ENCODE measurements around the gene ZNF710. TPM values are rescaled to one million over a fixed set of nuclear protein-coding genes. Genes with fewer than 3 reads are reported as not detected.

The ZNF710 gene
- polyA plus RNA-seq, 1 donor, result 19.2 TPM

DNA sequence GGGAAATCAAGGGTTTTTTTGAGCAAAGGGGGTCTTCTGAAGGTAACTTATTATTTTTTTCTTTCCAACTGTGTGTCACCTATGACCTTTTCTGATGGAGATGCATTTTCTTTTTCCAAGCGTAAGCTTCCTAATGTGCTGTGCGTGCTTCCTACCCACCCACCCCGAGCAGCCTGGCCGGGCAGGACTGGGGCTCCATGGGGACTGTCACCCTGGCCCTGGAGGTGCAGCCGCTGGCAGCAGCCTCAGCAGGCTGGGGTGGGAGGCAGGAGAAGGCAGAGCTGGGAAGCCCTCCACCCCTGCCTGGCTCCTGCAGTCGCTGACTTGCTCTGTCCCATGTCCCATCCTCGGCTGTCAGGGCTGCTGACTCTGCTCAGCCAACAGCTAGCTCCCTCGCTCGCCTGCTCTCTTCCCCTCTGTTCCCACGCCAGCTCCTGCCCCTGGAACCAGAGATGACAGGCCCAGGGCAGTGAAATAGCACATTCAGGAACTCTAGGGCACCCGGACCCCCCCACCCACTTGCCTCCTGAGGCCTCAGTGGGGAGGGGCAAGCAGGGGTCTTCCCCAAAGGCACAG lies 79.8 kb downstream of the ZNF710 start:
- no peak for DNase-seq (ENCODE audit: low read depth)

GRCh38 chr15:90082140-90082715 lies 81.1 kb downstream of the ZNF710 start:
- DNase-seq (ENCODE audit: low read depth), result no peak

GRCh38 chr15:90083419-90083818 lies 82.3 kb downstream of the ZNF710 start:
- no peak for DNase-seq (ENCODE audit: low read depth)

DNA sequence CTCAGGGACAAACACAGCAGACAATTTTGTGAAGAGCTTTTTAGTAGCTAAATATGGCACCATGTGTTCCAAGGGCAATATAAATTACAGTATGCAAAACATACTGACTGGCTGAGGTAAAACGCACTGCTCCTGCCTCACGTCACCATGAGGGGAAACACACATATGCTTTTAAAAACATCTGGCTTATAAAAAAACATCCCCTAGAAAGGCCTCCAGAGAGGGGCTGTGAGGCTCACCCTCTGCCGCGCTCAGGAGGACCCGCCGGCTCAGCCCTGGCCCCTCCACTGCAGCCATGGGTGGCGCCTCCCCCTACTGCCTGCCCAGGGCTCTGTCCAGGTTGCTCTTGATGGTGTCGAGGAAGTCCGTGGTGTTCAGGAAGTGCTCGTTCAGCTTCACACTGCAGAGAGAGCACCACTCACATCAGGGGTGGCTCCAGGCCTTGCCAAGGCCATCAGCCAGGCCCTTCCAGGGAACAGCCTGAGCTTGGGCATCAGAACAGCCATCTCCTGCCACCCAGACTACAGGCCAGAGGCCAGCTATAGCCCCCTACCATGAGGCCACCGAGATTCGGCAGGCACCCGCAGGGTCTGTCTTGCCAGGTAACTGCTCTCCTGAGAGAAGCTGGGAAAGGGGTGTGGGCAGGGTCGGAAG lies 83.0 kb downstream of the ZNF710 start:
- no peak for DNase-seq (ENCODE audit: low read depth)

DNA sequence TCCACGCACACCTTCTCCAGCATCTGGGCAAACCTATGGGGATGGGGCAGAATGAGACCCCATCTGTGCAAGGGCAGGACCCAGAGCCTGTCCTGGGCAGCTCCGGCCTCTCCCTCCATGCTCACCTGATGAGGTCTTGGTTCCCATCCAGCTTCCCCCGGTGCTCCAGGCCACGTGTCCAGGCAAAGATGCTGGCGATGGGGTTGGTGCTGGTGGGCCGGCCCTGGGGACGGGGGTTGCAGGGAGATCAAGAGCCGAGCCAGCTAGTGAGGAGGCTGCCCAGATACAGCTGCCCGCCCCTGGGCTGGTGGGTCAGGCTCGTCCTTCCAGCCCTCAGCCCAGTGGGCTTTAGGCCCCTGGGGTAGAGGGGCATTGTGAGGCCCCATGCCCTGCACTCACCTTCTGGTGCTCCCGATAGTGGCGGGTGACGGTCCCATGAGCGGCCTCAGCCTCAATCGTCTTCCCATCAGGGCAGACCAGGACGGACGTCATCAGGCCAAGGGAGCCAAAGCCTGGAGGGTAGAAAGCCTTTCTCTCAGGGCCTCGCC lies 83.8 kb downstream of the ZNF710 start:
- DNase-seq (ENCODE audit: low read depth), result no peak

GRCh38 chr15:90085565-90085964 lies 84.4 kb downstream of the ZNF710 start:
- no peak for DNase-seq (ENCODE audit: low read depth)

GRCh38 chr15:90086868-90087268 lies 85.7 kb downstream of the ZNF710 start:
- no peak for DNase-seq (ENCODE audit: low read depth)

DNA sequence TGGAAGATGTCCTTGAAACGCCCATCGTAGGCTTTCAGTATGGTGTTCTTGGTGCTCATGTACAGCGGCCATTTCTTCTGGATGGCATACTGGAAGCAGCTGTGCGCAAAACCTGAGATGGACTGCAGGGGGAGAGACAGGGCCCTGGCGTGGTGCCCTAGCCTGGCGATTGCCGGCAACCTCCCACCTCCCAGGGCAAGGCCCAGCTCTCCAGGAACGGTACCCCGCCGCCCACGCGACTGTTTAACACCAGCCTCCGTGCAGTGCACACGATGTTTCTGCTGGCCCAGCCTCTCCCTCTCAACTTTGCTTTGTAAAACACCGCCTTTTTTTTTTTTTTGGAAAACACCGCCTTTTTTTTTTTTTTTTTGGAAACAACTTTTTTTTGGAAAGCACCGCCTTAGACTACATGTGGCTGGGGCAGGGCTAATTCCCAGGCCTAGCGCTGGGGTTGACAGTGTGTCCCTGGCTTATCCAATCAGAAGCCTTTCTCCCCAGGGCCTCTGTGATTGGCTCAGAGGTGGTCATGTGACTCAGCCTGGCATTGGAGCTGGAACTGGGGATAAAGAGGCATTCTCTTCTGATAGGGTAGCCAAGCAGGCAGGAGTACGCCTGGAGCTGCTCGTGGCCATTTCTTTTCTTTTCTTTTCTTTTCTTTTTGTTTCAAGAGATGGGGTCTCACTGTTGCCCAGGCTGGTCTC lies 86.5 kb downstream of the ZNF710 start:
- DNase-seq (ENCODE audit: low read depth), result no peak

DNA sequence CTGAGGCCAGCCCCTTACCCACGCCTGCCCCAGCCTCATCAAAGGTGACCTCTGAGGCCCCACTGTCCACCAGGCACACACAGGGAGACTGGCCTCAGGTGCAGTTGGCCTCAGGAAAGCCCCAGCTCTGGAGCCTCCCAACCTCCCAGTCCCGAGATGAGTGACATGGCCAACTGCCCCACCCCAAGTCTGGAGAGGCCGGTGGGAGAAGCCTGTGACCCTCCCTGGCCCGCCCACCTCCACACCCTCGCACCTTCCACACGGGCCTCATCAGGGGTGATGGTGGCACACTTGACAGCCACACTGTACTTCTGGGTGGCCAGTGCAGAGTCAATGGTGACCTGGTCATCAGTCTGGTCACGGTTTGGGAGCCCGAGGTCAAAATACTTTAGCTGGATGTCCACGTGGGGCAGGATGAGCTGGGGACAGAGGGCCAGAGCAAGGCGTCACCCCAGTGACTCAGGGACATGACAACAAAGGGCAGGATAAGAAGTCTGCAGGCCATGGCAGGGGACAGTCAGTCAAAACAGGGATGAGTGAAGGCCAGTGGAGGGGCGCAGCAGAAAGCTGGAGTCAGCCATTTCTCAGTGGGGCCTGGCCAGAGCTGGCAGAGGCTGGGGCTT lies 89.2 kb downstream of the ZNF710 start:
- no peak for DNase-seq (ENCODE audit: low read depth)

- DNase-seq (ENCODE audit: low read depth), result no peak
These were observed 90.2 kb downstream of the ZNF710 start for GRCh38 chr15:90091156-90091931.

DNA sequence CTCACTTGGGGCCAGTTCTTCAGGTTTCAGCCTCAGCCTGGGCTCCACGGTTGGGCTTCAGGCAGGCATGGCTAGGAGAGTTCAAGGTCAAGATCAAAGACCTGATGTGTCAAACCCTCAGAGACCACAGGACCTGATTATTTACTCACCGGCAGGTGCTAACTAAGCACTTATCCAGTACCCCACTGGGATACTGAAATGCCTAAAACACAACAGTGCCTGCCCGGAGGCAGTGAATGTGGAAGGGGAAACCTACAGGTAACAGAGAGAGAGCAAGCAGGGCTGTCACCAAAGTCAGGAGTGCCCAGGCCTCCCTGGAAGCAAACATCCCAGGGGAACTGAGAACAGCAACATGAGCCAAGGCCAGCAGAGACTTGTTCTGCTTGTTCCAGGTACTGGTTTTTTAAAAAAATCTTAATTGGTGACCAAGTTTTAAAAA lies 94.4 kb downstream of the ZNF710 start:
- no peak for DNase-seq (ENCODE audit: low read depth)

DNA sequence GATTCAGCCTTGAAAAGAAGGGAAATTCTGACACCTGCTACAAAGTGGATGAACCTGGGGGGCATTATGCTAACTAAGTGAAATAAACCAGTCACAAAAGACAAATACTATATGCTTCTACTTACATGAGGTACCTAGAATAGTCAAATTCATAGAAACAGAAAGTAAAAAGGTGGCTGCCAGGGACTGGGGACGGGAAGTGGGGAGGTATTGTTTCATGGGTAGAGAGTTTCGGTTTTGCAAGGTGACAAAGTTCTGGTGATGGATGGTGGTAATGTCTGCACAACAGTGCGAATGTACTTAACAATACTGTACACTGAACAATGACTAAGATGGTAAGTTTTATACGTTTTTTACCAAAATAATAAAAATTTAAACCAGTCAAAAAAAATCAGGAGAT lies 96.4 kb downstream of the ZNF710 start:
- no peak for DNase-seq (ENCODE audit: low read depth)

DNA sequence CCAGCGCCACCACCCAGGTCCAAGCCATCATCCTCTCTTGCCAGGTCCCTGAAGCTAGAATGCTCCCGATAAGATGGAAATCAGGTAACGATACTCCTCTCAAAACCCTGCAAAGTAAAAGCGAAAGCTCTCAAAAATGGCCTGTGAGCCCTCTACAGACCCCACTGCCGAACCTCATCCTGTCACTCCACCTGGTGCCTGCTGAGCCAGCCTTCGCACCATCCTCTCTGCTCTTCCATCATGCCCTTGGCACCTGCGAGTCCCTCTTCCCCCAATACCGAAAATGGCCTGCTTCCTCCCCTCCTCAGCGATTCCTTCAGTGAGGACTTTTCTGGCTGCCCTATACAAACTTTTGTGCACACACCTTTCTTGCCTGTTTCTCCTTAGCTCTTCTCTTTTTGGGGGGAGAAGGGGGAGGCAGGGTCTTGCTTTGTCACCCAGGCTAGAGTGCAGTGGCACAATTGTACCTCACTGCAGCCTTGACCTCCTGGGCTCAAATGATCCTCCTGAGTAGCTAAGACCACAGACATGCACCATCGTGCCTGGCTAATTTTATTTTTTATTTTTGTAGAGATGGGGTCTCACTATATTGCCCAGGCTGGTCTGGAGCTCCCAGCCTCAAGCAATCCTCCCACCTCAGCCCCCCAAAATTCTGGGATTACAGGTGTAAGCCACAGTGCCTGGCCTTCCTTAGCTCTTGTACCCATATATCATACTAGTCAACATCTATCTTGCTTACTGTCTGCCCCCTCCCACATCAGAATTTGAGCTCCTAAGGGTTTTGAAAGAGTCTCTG lies 98.1 kb downstream of the ZNF710 start:
- no peak for DNase-seq (ENCODE audit: low read depth)

DNA sequence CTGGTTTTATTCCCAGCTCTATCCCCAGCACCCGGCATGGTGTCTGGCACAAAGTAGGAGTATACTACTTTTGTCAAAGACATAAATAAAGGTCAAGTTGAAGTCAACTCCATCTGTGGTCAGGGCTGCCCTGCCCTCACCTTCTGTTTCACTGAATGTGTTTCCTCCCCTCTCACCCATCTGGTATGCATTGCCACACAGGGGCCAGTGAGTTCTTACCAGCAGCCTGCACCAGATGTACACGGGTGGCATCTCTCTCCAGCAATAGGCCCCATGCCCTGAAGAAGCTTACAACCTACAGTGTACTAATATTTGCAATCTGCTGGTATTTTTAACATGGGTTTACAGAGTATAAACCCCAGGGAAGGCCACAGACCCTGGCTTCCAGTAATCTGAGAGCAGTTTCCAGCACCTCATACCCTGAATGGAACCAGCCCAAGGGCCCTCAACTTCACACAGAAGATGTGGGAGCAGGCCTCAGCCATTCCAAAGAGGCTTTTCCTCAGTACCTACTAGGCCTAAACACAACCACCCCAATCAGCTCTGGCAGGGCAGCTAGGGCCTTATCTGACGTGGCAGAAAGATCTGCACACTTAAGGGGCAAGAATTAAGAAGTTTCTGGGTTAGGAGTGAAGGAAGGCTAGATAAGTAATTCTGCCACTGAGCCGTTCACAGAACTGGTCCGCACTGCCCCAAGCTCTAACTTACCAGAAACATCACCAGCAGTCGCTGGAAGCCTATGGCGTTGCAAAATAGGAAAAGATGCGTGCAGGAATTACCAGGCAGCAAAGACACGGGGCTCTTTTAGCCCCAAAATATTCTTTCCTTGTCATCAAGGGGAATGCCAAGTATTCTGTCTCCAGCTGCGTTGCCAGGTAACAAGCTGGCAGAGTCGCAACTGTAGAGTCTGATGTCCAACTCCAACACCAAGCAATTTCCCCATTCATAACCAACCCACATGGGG lies 99.0 kb downstream of the ZNF710 start:
- no peak for DNase-seq (ENCODE audit: low read depth)

GRCh38 chr15:90101130-90101968 lies 100.2 kb downstream of the ZNF710 start:
- no peak for DNase-seq (ENCODE audit: low read depth)

DNA sequence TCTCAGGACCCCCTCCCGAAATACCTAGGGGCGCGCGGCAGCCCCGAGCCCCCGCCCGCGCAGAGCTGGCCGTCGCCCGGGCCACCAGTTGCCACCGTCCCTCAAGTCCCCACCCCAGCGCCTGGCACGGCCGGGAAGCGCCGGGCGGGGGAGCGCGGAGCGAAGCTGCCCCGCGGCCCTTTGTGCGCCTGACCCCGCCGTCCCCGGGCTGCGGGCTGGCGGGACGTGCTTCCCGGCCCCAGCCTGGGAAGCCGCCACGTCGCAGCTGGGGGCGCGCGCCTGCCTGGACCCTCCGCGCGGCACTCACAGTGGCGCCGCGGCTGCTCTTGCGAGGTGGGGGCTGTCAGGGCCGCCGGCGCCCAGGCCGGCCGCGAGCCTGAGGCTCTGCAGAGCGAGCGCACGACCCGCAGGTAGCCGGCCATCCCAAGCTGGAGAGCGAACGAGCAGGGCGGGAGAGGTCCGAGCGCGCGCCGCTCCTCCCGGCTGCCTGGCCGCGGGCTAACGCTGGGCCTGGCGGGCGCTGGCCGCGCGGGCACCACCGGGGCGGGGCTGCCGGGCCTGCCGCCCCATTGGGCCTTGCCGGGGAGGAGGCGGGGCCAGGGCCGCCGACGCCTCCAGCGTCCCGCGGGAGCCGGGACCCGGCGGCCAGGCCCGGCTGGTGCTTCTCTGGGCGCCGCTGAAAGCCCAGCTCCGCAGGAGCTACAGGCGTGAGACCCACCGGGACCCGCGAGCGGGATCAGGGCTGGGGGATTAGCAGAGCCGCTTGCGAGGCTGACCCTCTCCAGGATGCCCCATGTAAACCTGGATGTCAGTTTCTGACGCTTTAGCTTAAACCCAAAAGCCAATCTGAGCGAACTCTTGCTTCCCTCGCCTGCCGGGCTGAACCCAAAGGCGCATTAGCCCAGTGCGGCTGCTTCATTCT lies 101.1 kb downstream of the ZNF710 start, which contains the start of gene IDH2:
IDH2 (minus strand) TSS at position 500 of the 922 bp plus-strand sequence; CDS start at position 422, 78 bp downstream.
- no peak for DNase-seq (ENCODE audit: low read depth)

Data from forelimb muscle (tissue), 1 donor.